Activated T-helper 17 cell treated with anti-CD3 and anti-CD28 coated beads, Interleukin-2, amount 50 U/mL, for 72 hours (primary cell): Measurements from ENCODE around the gene KCNQ1. TPM values are rescaled to one million over a fixed set of nuclear protein-coding genes. Genes with fewer than 3 reads are reported as not detected.
A peak's percentile ranks its signal among the peaks of the same experiment; 100 is the strongest.

Experiments
- ATAC-seq: fragments of 150-1000 bp; cut with Tn5 transposase; replicated peaks from 2 replicates; pipeline ENCODE4 v1.10.0; 2021; ENCODE audit warnings: mild to moderate bottlenecking, moderate library complexity
- H3K27ac Mint-ChIP-seq: one replicate; pipeline ENCODE4 v1.8.0; 2022; ENCODE audit warnings: mixed read lengths
- H3K27me3 Mint-ChIP-seq: one replicate; pipeline ENCODE4 v1.8.0; 2022; ENCODE audit warnings: mixed read lengths
- H3K36me3 Mint-ChIP-seq: one replicate; pipeline ENCODE4 v1.8.0; 2022; ENCODE audit warnings: low read depth, mild to moderate bottlenecking, mixed read lengths
- H3K4me1 Mint-ChIP-seq: one replicate; pipeline ENCODE4 v1.8.0; 2022; ENCODE audit warnings: mixed read lengths
- H3K4me3 Mint-ChIP-seq: one replicate; pipeline ENCODE4 v1.8.0; 2022; ENCODE audit warnings: mild to moderate bottlenecking, mixed read lengths
- H3K9me3 Mint-ChIP-seq: one replicate; pipeline ENCODE4 v1.8.0; 2022; ENCODE audit warnings: mixed read lengths
- total RNA-seq, 2 donors: library from RNA; stranded (reverse); gene quantifications; one replicate each; pipeline ENCODE4 v1.2.3, GENCODE V29; 2022

KCNQ1 gene
- total RNA-seq, 2 donors from 2014 or later: 7.0 to 9.7 TPM

DNA sequence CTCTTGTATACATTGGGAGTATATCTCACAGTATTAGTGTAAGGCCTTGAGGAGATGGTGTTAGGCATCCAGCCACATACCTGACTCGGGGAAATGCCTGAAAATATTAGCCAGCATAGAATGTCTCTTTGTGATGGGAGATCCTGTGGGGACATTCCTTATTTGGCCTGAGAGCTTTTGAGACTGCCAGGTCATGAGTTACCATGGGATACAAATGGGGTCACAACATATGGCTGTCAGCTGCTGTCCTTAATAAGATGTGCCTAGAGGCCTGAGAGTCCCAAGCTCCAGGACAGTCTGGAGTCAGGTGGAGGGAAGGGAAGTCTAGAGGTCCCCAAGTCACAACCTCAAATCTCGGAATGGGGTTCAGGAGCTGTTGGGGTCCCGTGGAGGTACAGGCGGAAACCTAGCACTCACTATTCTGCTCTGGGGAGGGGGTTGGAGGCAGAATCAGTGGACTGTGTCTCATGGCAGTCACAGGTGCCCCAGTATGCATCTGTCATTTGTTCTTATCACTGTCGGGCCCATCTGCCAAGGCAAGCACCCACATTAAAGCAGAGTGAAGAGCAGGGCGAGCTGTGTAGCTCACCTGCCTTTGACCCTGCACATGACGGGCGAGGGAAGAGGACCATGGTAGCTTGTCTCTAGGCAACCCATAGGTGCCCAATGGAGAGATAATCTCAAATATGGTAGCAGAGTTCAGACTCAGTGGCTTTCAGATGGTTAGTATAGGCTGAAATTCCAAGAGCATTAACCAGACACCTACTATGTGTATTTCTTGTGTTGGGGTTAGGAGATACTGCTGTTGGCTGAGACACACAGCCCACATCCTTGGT is 225.0 kb downstream of the KCNQ1 start:
- Mint-ChIP-seq H3K36me3 (no peaks in the 10 kb centered on the region), H3K27me3 (no peaks in the 10 kb centered on the region), H3K9me3 (no peaks in the 10 kb centered on the region), H3K4me3 (no peak overlapping the region), H3K27ac (peak overlapping the region; percentile 41), H3K4me1 (no peaks in the 10 kb centered on the region)
- no peak for ATAC-seq

DNA sequence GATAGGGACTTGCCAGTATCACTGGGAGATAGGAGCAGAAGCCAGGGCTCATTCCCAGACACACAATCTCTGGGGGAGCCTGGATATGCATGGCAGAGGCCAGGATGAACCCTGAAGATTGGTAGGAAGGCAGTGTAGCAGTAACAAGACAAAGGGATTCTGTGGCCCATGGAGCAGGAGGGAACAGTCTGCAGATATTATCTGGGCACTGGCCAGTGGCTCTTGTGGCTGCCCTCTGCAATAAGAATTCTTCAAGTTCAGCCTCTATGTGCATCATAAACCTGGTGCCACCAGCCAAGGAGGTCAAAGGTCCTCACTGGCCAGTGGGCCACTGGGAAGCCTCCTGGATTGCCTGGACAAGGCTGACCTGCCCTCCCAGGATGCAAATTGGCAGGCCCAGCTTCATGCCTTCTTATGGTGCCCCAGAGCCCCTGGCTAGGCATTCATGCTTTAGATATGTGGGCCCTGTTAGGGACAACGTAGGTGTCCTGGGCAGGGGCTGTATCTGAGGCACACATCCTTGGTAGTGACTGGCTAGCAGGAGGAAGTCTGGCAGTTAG is 225.8 kb downstream of the KCNQ1 start:
- H3K36me3 Mint-ChIP-seq: no peaks in the 10 kb centered on the region
- H3K4me1 Mint-ChIP-seq: no peaks in the 10 kb centered on the region
- no peaks in the 10 kb centered on the region for H3K9me3 Mint-ChIP-seq
- H3K27me3 Mint-ChIP-seq: no peaks in the 10 kb centered on the region
- no peak overlapping the region for H3K27ac Mint-ChIP-seq
- H3K4me3 Mint-ChIP-seq: no peak overlapping the region
- ATAC-seq: no peak

DNA sequence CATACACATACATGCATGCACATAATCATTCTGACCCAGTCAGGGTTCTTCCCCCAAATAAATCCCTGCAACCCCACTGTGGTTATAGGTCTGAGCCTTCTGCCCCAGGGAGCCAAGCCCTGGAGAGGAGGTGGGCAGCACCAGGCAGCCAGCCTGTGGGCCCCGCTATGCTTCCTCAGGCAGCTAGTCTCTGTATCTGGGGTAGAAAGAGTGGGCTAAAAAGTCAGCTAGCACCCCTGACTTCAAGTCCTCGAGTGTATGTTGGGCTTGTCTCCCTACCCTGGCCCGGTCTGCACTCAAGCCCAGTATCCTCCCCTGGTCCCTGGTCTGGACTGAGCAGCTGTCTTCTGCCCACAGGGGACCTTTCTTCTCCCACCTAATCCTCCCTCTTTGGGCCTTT is 226.9 kb downstream of the KCNQ1 start:
- H3K4me1 Mint-ChIP-seq: no peaks in the 10 kb centered on the region
- no peak for ATAC-seq
- peak overlapping the region; percentile 30 for H3K27ac Mint-ChIP-seq
- no peak overlapping the region for H3K4me3 Mint-ChIP-seq
- no peaks in the 10 kb centered on the region for H3K27me3 Mint-ChIP-seq
- H3K9me3 Mint-ChIP-seq: no peaks in the 10 kb centered on the region
- no peaks in the 10 kb centered on the region for H3K36me3 Mint-ChIP-seq

DNA sequence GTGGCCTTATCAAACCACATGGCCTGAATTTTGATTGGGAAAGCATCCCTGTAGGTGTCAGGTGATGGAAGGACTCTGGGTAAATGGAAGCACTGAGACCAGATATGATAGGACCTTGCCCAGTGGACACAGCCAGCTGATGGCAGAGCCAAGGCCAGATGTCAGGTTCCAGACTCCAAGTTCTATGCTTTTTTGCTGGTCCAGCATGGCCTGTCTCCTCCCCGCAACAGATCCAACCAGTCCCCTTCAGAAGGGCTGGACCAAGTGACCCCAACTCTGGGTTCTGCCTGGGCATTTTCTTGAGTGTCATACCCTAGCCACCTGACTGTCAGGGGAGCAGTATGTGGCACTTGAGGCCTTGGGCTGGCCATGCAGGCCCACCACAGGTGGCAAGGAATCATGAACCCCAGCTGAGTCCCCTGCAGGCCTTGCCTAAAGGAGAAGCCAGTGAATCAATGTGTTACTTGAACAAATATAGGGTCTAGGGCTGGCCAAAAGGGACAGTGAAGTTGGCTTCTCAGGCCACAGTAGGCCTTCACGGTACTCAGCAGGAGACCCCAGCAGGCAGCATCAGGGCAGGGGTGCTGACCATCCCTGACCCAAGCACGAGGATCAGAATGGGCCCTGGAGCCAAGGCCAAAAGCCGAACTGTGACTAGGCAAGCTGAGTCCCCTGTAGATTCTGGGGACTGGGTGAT is 227.9 kb downstream of the KCNQ1 start:
- no peak for ATAC-seq
- Mint-ChIP-seq H3K9me3 (no peaks in the 10 kb centered on the region), H3K27ac (no peak overlapping the region), H3K4me1 (no peaks in the 10 kb centered on the region), H3K27me3 (no peaks in the 10 kb centered on the region), H3K4me3 (no peak overlapping the region), H3K36me3 (no peaks in the 10 kb centered on the region)

DNA sequence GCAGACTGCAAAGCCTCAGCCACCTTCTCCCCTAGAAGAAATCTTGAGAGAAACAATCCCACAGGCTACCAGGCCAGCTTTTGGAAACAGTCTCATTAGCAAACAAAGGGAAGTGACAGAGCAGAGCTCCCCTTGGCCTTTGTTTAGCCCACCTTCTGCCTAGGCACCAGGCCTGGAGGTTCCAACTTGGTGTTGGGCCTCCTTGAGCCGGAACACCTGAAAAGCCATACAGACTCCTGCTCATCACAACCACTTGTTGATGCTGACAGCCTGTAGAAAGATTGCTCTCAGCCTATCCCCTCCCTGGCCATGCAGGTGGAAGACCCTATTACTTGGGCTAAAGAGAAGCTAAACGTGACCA is 228.4 kb downstream of the KCNQ1 start:
- Mint-ChIP-seq H3K27me3 (no peaks in the 10 kb centered on the region), H3K4me3 (no peak overlapping the region), H3K27ac (no peak overlapping the region), H3K9me3 (no peaks in the 10 kb centered on the region), H3K36me3 (no peaks in the 10 kb centered on the region), H3K4me1 (no peaks in the 10 kb centered on the region)
- ATAC-seq: no peak

DNA sequence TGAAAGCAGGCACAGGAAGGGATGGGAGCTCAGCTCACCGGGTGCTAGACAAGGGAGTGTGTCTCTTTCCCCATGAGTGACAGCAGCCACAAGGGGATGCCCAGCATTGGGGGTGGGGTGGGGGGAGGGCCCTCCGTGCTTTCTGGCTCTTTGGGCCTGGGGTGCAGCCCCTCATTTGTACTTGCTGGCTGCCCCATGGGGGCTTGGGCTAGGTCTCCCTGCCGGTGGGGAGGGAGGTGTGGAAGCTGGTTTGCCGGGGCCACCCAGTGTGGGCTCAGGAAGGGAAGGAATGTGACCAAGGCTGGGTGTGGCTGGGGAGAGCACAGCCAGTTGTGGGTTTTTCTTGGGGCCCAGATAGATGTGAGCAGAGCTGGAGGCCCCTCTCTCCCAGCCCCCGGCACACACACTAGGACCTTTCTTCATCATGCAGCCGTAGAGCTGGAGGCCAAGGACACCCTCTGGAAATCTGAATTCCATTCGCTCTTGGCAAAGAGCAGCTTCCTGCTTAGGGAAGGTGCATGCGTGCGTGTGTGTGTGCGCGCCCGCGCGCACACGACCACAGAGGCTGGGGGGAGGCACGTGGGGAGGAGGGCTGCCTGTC is 229.2 kb downstream of the KCNQ1 start:
- Mint-ChIP-seq H3K36me3 (no peaks in the 10 kb centered on the region), H3K27me3 (no peaks in the 10 kb centered on the region), H3K4me1 (peaks cover under 1% of the 10 kb centered on the region), H3K4me3 (no peak overlapping the region), H3K27ac (no peak overlapping the region), H3K9me3 (no peaks in the 10 kb centered on the region)
- no peak for ATAC-seq

DNA sequence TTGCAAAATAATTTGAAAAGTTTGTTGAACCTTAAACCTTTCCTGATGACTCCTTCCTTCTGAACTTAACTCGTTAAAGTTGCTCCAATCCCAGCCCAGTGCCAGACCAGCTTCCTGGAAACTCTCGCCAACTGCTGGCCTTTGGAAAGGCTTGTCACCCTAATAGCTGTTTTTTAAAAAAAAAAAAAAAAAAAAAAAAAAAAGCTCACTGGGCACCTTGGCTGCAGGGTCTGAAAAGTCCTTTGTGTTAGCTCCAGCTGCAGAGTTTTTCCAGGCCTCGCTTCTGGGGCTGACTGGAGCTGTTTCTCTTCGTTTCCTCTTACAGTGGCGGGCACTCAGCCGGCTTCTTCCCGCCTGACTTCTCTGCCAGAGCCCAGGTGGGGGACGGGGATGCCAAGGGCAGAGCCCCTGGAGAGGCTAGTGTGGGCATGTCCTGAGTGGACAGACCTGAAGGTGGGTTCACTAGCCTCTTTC is 229.9 kb downstream of the KCNQ1 start:
- Mint-ChIP-seq H3K4me1 (peaks cover 5% of the 10 kb centered on the region), H3K27ac (no peak overlapping the region), H3K9me3 (no peaks in the 10 kb centered on the region), H3K27me3 (no peaks in the 10 kb centered on the region), H3K36me3 (no peaks in the 10 kb centered on the region), H3K4me3 (no peak overlapping the region)
- ATAC-seq: no peak

DNA sequence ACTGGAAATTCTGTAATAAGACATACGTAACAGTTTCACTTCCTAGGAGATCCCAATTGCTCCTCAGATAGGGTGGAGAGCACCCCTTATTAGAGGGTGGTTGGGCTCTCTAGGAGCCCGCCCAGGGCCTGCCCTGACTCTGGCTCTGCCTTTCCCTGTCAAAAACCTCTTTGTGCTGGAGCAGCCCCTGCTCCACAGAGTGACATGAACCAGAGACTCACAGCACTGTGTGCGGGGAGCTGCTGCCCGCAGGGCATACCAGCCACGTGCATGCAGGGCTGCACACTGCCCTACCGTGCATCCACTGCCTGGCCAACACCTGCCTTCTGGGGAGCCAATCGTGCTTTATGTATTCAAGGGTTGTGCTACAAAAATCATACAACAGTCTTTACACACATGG is 230.7 kb downstream of the KCNQ1 start:
- Mint-ChIP-seq H3K4me3 (no peak overlapping the region), H3K4me1 (peaks cover 5% of the 10 kb centered on the region), H3K27me3 (no peaks in the 10 kb centered on the region), H3K27ac (no peak overlapping the region), H3K36me3 (no peaks in the 10 kb centered on the region), H3K9me3 (no peaks in the 10 kb centered on the region)
- ATAC-seq: no peak

DNA sequence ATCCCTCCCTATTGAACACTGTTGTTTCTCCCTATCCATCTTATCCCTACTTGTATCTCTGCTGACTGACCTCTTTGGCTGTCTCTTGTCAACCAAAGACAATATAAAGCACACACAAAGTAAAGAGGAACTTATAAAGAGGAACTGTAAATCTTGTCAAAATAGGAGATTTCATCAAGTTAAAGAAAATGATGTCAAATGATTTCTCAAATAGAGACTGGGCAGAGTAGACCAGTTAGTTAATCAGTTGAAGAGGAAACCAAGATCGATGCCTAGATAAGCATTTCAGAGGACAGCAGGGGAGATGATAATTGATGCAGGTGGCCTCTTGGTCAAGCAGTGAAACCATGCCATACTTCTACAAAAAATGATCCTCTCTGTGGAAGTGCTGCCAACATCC is 232.3 kb downstream of the KCNQ1 start:
- no peak for ATAC-seq
- no peak overlapping the region for H3K4me3 Mint-ChIP-seq
- no peak overlapping the region for H3K27ac Mint-ChIP-seq
- no peaks in the 10 kb centered on the region for H3K9me3 Mint-ChIP-seq
- no peaks in the 10 kb centered on the region for H3K36me3 Mint-ChIP-seq
- H3K27me3 Mint-ChIP-seq: no peaks in the 10 kb centered on the region
- peaks cover 5% of the 10 kb centered on the region for H3K4me1 Mint-ChIP-seq

DNA sequence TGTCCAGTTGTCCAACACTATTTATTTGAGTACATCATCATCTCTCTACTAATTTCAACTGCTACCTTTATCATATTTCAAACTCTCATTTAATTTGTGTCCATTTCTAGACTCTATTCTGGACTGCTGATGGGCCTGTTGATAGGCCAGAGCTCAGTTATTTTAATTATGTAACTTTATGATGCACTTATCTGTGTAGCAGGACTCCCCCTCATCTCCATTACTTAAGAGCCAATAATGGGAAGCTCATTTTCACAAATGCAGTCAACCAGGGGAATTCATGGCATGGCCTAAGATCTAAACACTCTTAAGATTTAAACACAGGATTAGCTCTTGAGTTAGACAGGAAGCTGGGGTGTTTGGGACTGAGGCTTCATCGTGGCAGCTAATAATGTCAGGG is 233.6 kb downstream of the KCNQ1 start:
- H3K27ac Mint-ChIP-seq: no peak overlapping the region
- H3K4me3 Mint-ChIP-seq: no peak overlapping the region
- no peaks in the 10 kb centered on the region for H3K36me3 Mint-ChIP-seq
- H3K27me3 Mint-ChIP-seq: no peaks in the 10 kb centered on the region
- H3K9me3 Mint-ChIP-seq: no peaks in the 10 kb centered on the region
- H3K4me1 Mint-ChIP-seq: peaks cover 5% of the 10 kb centered on the region
- no peak for ATAC-seq

DNA sequence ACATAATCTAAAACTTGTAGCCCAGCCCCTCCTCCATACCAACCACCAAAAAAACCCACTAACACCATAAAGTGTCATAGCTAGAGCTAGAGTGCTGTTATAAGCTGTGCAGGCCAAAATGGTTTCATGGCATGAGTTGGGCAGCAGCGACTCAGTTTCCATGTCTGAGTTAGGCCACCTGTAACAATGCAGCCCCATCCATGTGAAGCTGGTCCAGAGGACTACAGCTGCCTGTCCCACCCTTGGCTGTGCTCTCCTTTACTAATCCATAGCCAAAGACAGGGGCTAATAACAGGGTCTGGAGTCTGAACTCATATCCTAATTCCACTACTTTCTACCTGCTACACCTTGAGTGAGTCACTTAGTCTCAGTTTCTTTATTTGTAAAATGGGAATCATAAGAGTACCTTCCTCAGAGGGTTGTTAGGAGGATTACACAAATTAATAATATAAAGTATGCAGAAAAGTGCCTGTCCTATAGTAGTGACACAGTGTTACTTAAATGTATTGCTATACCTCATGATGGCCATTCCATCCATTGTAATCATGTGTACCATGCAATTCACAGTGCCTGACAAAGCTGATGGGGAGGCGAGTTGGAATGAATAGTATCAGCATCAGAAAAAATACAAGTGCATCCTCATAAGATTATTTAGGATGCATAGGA is 234.3 kb downstream of the KCNQ1 start:
- H3K4me3 Mint-ChIP-seq: no peak overlapping the region
- H3K27ac Mint-ChIP-seq: no peak overlapping the region
- peak; percentile 68 for ATAC-seq
- H3K4me1 Mint-ChIP-seq: peaks cover 5% of the 10 kb centered on the region
- no peaks in the 10 kb centered on the region for H3K27me3 Mint-ChIP-seq
- no peaks in the 10 kb centered on the region for H3K9me3 Mint-ChIP-seq
- H3K36me3 Mint-ChIP-seq: no peaks in the 10 kb centered on the region

DNA sequence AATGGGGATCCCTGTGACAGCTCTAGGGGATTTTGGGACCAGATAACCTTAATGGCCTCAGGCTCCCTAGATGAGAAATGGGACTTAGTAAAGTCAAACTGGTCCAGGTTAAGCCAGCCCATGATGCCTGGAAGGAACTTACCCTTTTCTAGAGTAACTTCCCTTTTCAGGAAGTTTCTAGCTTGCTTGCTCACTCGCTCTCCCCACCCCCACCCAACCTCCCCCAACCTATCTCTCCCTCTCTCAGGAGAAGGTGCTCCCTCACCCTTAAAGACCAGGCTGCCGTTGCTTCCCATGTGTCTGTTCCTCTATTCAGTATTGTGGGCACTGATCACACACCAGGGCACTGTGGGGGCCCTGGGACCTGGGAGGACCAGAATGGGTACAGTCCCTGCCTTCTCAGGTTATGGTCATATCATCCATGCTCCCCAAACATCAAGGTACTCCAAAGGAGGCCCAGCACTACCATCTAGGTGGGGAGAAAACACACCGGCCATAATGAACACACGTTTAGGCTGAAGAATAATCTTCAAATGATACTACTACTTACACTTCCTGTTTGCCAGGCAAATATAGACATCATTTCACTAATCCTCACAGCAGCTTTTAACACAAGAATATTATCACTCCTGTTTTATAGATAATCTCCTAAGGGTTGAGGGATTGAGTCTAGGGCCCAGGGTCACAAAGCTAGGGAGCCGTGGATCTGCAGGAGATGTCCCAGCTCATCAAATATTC is 236.8 kb downstream of the KCNQ1 start:
- Mint-ChIP-seq H3K27me3 (no peaks in the 10 kb centered on the region), H3K4me1 (peaks cover 5% of the 10 kb centered on the region), H3K27ac (no peak overlapping the region), H3K36me3 (no peaks in the 10 kb centered on the region), H3K4me3 (no peak overlapping the region), H3K9me3 (no peaks in the 10 kb centered on the region)
- ATAC-seq: no peak

DNA sequence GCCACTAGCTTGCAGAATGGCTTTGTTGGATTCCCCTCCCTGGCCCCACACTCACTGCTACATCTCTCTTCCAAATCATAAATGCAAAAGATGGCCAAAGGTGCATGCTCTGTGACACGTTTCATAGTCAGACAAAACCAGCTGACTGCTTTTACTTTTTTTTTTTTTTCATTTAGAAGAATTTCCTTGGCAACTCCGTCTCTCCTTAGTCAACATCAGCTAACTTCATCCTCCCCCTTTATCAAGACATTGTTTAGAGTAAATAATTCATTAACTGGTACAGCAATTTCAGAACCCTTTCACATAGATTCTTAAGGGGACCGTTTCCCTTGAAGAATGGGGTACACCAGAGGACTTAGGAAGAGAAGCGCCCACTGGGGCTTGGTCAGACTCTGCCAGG is 239.0 kb downstream of the KCNQ1 start:
- Mint-ChIP-seq H3K9me3 (no peaks in the 10 kb centered on the region), H3K4me1 (peaks cover 5% of the 10 kb centered on the region), H3K27me3 (no peaks in the 10 kb centered on the region), H3K27ac (no peak overlapping the region), H3K36me3 (no peaks in the 10 kb centered on the region), H3K4me3 (no peak overlapping the region)
- no peak for ATAC-seq

DNA sequence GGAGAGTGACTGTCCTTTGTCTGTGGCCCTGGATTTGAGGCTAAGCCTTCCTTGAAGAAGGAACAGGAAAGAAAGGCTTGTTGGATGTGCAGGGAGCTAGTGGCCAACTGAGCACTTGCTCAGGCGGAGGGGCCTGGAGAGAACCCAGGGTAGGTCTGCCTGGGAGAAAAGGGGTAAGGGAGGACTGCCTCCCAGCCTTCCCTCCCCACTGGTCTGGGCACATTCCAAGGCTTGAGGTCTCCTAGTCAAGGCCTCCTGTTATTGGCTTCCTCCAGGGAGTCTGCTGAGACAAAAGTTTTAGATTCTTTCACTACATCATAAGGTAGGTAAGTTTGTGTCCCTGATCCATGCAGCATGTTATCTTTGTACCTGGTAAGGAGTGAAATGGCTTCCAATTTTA is 239.8 kb downstream of the KCNQ1 start:
- Mint-ChIP-seq H3K27me3 (no peaks in the 10 kb centered on the region), H3K4me1 (no peaks in the 10 kb centered on the region), H3K4me3 (no peak overlapping the region), H3K36me3 (no peaks in the 10 kb centered on the region), H3K27ac (no peak overlapping the region), H3K9me3 (no peaks in the 10 kb centered on the region)
- no peak for ATAC-seq
